Activated naive CD8-positive, alpha-beta T cell treated with anti-CD3 and anti-CD28 coated beads, Interleukin-2, amount 10 ng/mL, durations not matched to agents 7 days and 5 days (primary cell): ENCODE data around the gene GLTP. TPM values are rescaled to one million over a fixed set of nuclear protein-coding genes. Genes with fewer than 3 reads are reported as not detected.
A peak's percentile ranks its signal among the peaks of the same experiment; 100 is the strongest.
"Not testable (repeated sequence)": the region's sequence is repeated elsewhere in the genome, so short reads cannot be mapped to it uniquely, and the experiment has no call there.

Experiments used
- ATAC-seq: fragments of 150-1000 bp; cut with Tn5 transposase; one replicate; pipeline ENCODE4 v1.10.0; 2021; ENCODE audit warnings: low read depth, moderate library complexity
- POLR2A ChIA-PET: fragments of 350-600 bp; sonication (Branson Sonifier 250); formaldehyde crosslinking; loops from one replicate; lab custom pipeline; 2021; ENCODE audit warnings: antibody characterized with exemption; lab: Charles Lee
- DNase-seq: peaks from one replicate; pipeline ENCODE4 v3.0.0; 2021
- H3K27ac Mint-ChIP-seq: one replicate; pipeline ENCODE4 v1.8.0; 2022; ENCODE audit warnings: mild to moderate bottlenecking, mixed read lengths
- H3K27me3 Mint-ChIP-seq: one replicate; pipeline ENCODE4 v1.8.0; 2022; ENCODE audit warnings: mild to moderate bottlenecking, moderate library complexity, mixed read lengths
- H3K36me3 Mint-ChIP-seq: one replicate; pipeline ENCODE4 v1.8.0; 2021; ENCODE audit warnings: mild to moderate bottlenecking, mixed read lengths
- H3K4me1 Mint-ChIP-seq: one replicate; pipeline ENCODE4 v1.8.0; 2021; ENCODE audit warnings: mixed read lengths
- H3K4me3 Mint-ChIP-seq: one replicate; pipeline ENCODE4 v1.8.0; 2022; ENCODE audit warnings: mild to moderate bottlenecking, moderate library complexity, mixed read lengths
- H3K9me3 Mint-ChIP-seq: one replicate; pipeline ENCODE4 v1.8.0; 2021; ENCODE audit warnings: mixed read lengths
- total RNA-seq, 2 experiments: library from RNA; stranded (reverse); gene quantifications; one replicate each; pipeline ENCODE4 v1.2.3, GENCODE V29; 2021

GLTP gene
- total RNA-seq, 2 experiments from 2014 or later: 18.3 to 20.2 TPM

- not testable (repeated sequence) for ATAC-seq, H3K36me3 Mint-ChIP-seq, H3K9me3 Mint-ChIP-seq, H3K27me3 Mint-ChIP-seq, DNase-seq
- Mint-ChIP-seq H3K4me3 (peak overlapping the region; percentile 92), H3K27ac (peak overlapping the region; percentile 96), H3K4me1 (peaks cover 17% of the 10 kb centered on the region)
- POLR2A ChIA-PET: interaction anchor here (2.7 kb wide), 1 partner anchor 11 kb away, joined by 20 read pairs; no protein-coding TSS in a partner anchor
These were observed 19.0 kb upstream of the GLTP start for GRCh38 chr12:109899345-109899744.

GRCh38 chr12:109897029-109897428 is 16.7 kb upstream of the GLTP start:
- Mint-ChIP-seq H3K9me3 (no peaks in the 10 kb centered on the region), H3K27ac (no peak overlapping the region), H3K4me1 (peaks cover 32% of the 10 kb centered on the region), H3K36me3 (no peaks in the 10 kb centered on the region), H3K27me3 (no peaks in the 10 kb centered on the region), H3K4me3 (no peak overlapping the region)
- ATAC-seq (no peak), DNase-seq (no peak)
- POLR2A ChIA-PET: interaction anchor here (1.8 kb wide), 1 partner anchor 9 kb away, joined by 5 read pairs; no protein-coding TSS in a partner anchor

GRCh38 chr12:109896188-109896587 is 15.8 kb upstream of the GLTP start:
- Mint-ChIP-seq H3K9me3 (no peaks in the 10 kb centered on the region), H3K27ac (no peak overlapping the region), H3K27me3 (no peaks in the 10 kb centered on the region), H3K4me1 (peaks cover 23% of the 10 kb centered on the region), H3K36me3 (no peaks in the 10 kb centered on the region), H3K4me3 (no peak overlapping the region)
- ATAC-seq (no peak), DNase-seq (no peak)
- POLR2A ChIA-PET: no interaction called here

- ATAC-seq: no peak
- peaks cover 19% of the 10 kb centered on the region for H3K4me1 Mint-ChIP-seq
- no peak overlapping the region for H3K4me3 Mint-ChIP-seq
- POLR2A ChIA-PET: interaction anchor here (0.7 kb wide), 1 partner anchor 1262 kb away, joined by 3 read pairs; no protein-coding TSS in a partner anchor
- no peaks in the 10 kb centered on the region for H3K27me3 Mint-ChIP-seq
- DNase-seq: no peak
- no peaks in the 10 kb centered on the region for H3K9me3 Mint-ChIP-seq
- H3K36me3 Mint-ChIP-seq: no peaks in the 10 kb centered on the region
- H3K27ac Mint-ChIP-seq: no peak overlapping the region
These were observed 14.6 kb upstream of the GLTP start for GRCh38 chr12:109894939-109895338.

GRCh38 chr12:109893261-109893995 is 13.1 kb upstream of the GLTP start:
- ATAC-seq (no peak), DNase-seq (no peak)
- H3K4me1 Mint-ChIP-seq: peaks cover 26% of the 10 kb centered on the region
- peak overlapping the region; percentile 76 for H3K27ac Mint-ChIP-seq
- H3K27me3 Mint-ChIP-seq: no peaks in the 10 kb centered on the region
- peak overlapping the region; percentile 28 for H3K4me3 Mint-ChIP-seq
- H3K9me3 Mint-ChIP-seq: no peaks in the 10 kb centered on the region
- peaks cover under 1% of the 10 kb centered on the region for H3K36me3 Mint-ChIP-seq
- POLR2A ChIA-PET: interaction anchor here (1.5 kb wide), 1 partner anchor 17 kb away, joined by 3 read pairs; no protein-coding TSS in a partner anchor

GRCh38 chr12:109892748-109893147 is 12.4 kb upstream of the GLTP start:
- peaks cover 2% of the 10 kb centered on the region for H3K36me3 Mint-ChIP-seq
- peaks cover 33% of the 10 kb centered on the region for H3K4me1 Mint-ChIP-seq
- ATAC-seq (peak; percentile 80), DNase-seq (peak; percentile 41)
- peak overlapping the region; percentile 76 for H3K27ac Mint-ChIP-seq
- no peaks in the 10 kb centered on the region for H3K27me3 Mint-ChIP-seq
- peak overlapping the region; percentile 28 for H3K4me3 Mint-ChIP-seq
- POLR2A ChIA-PET: no interaction called here
- H3K9me3 Mint-ChIP-seq: no peaks in the 10 kb centered on the region

- Mint-ChIP-seq H3K4me3 (no peak overlapping the region), H3K9me3 (no peaks in the 10 kb centered on the region), H3K4me1 (peaks cover 37% of the 10 kb centered on the region), H3K27me3 (no peaks in the 10 kb centered on the region), H3K27ac (peak overlapping the region; percentile 23), H3K36me3 (peaks cover 2% of the 10 kb centered on the region)
- DNase-seq: no peak
- ATAC-seq: no peak
- POLR2A ChIA-PET: interaction anchor here (1.0 kb wide), 1 partner anchor 8 kb away, joined by 3 read pairs; the partner anchor contains the start of gene TCHP
These were observed 11.9 kb upstream of the GLTP start for GRCh38 chr12:109892165-109892715.

- H3K4me1 Mint-ChIP-seq: peaks cover 37% of the 10 kb centered on the region
- H3K27me3 Mint-ChIP-seq, H3K27ac Mint-ChIP-seq, H3K36me3 Mint-ChIP-seq, H3K4me3 Mint-ChIP-seq, H3K9me3 Mint-ChIP-seq, ATAC-seq, DNase-seq: not testable (repeated sequence)
- POLR2A ChIA-PET: interaction anchor here (1.0 kb wide), 1 partner anchor 9 kb away, joined by 3 read pairs; the partner anchor contains the start of gene TCHP
These were observed 11.4 kb upstream of the GLTP start for GRCh38 chr12:109891731-109892130.

GRCh38 chr12:109890620-109891170 is 10.4 kb upstream of the GLTP start:
- Mint-ChIP-seq H3K4me3 (no peak overlapping the region), H3K9me3 (no peaks in the 10 kb centered on the region), H3K27me3 (peaks cover 3% of the 10 kb centered on the region), H3K27ac (peak overlapping the region; percentile 30), H3K36me3 (peaks cover 2% of the 10 kb centered on the region), H3K4me1 (peaks cover 37% of the 10 kb centered on the region)
- POLR2A ChIA-PET: interaction anchor here (0.9 to 1.2 kb wide), 2 partner anchors 17 to 106 kb away, joined by 4 to 5 read pairs; partner anchors contain the start of gene GIT2
- no peak for DNase-seq
- ATAC-seq: no peak

- H3K27me3 Mint-ChIP-seq: peaks cover 12% of the 10 kb centered on the region
- peaks cover 2% of the 10 kb centered on the region for H3K36me3 Mint-ChIP-seq
- peak; percentile 60 for ATAC-seq
- no peak for DNase-seq
- H3K4me3 Mint-ChIP-seq: peak overlapping the region; percentile 37
- no peaks in the 10 kb centered on the region for H3K9me3 Mint-ChIP-seq
- POLR2A ChIA-PET: interaction anchor here (0.7 to 2.0 kb wide), 4 partner anchors 10 to 1166 kb away, joined by 3 to 20 read pairs (median 4); partner anchors contain the start of gene TCHP
- H3K27ac Mint-ChIP-seq: peak overlapping the region; percentile 95
- peaks cover 36% of the 10 kb centered on the region for H3K4me1 Mint-ChIP-seq
These were observed 8.1 kb upstream of the GLTP start for GRCh38 chr12:109888179-109889020.

- ATAC-seq: no peak
- DNase-seq: no peak
- H3K27me3 Mint-ChIP-seq: peaks cover 20% of the 10 kb centered on the region
- no peak overlapping the region for H3K4me3 Mint-ChIP-seq
- POLR2A ChIA-PET: no interaction called here
- H3K36me3 Mint-ChIP-seq: peaks cover 2% of the 10 kb centered on the region
- H3K4me1 Mint-ChIP-seq: peaks cover 30% of the 10 kb centered on the region
- H3K27ac Mint-ChIP-seq: no peak overlapping the region
- H3K9me3 Mint-ChIP-seq: no peaks in the 10 kb centered on the region
These were observed 5.3 kb upstream of the GLTP start for GRCh38 chr12:109885616-109886015.

- Mint-ChIP-seq H3K27ac (no peak overlapping the region), H3K4me1 (peaks cover 34% of the 10 kb centered on the region), H3K9me3 (no peaks in the 10 kb centered on the region), H3K4me3 (no peak overlapping the region), H3K27me3 (peaks cover 20% of the 10 kb centered on the region), H3K36me3 (peaks cover 1% of the 10 kb centered on the region)
- DNase-seq: no peak
- no peak for ATAC-seq
- POLR2A ChIA-PET: no interaction called here
These were observed 3.1 kb upstream of the GLTP start for GRCh38 chr12:109883461-109883860.
